ENCODE measurements around the gene PDP2. TPM values are rescaled to one million over a fixed set of nuclear protein-coding genes. Genes with fewer than 3 reads are reported as not detected.

Gene PDP2
- total and polyA plus RNA-seq, 2 donors (not counting 3 experiments of a cell fraction or from before 2014, with no cell fraction given), result 4.4 to 9.3 TPM

DNA sequence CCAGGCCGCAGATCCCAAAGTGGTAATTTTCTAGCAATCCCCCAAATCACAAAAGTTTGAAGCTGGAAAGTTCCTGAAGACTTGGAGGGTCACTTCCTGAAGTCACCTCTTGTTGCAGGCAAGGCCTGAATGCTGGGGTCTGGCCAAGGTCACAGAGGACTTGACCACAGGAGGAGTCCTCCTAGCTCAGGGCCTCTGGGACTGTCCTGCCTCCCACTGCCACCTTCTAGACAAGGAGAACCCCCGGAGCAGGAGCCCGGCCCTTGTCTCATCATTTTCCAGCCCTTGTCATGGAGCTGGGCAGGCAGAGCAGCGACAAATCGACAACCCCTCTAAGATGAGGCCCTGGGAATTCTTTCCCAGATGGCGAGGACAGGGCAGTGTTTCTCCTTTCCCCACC lies 38.0 kb downstream of the PDP2 start:
- no peaks in the 10 kb centered on the region for H3K9me3 ChIP-seq (replicated peaks; ENCODE audit: control insufficient read depth, insufficient read depth, low read length)
- no peak for FAIRE-seq
- ChIA-PET POLR2A (no interaction called here), CTCF (interaction anchor here (1.0 to 5.2 kb wide), 6 partner anchors 8 to 237 kb away, joined by 3 to 25 read pairs (median 4); no protein-coding TSS in a partner anchor)
- TF ChIP-seq GATA2 (IDR thresholded peaks at IDR 0.05; ENCODE audit: insufficient read depth, insufficient read length, low read depth, low read length) (no peak), JUN (IDR thresholded peaks at IDR 0.05; ENCODE audit: borderline replicate concordance, insufficient read depth, insufficient read length, low read depth) (no peak), FOS (IDR thresholded peaks at IDR 0.05; ENCODE audit: borderline replicate concordance, insufficient read depth, low read length) (no peak), POLR2AphosphoS5 (IDR thresholded peaks at IDR 0.05; ENCODE audit: insufficient read depth, low read depth, low read length) (no peak), POLR2A (IDR thresholded peaks at IDR 0.05; ENCODE audit: low read depth, low read length) (no peak), EZH2 (IDR thresholded peaks at IDR 0.05; ENCODE audit: borderline replicate concordance, low read depth, low read length, severe bottlenecking) (no peak), MYC (IDR thresholded peaks at IDR 0.05; ENCODE audit: low read depth, low read length) (no peak)
- TF ChIP-seq, protein P1, sequence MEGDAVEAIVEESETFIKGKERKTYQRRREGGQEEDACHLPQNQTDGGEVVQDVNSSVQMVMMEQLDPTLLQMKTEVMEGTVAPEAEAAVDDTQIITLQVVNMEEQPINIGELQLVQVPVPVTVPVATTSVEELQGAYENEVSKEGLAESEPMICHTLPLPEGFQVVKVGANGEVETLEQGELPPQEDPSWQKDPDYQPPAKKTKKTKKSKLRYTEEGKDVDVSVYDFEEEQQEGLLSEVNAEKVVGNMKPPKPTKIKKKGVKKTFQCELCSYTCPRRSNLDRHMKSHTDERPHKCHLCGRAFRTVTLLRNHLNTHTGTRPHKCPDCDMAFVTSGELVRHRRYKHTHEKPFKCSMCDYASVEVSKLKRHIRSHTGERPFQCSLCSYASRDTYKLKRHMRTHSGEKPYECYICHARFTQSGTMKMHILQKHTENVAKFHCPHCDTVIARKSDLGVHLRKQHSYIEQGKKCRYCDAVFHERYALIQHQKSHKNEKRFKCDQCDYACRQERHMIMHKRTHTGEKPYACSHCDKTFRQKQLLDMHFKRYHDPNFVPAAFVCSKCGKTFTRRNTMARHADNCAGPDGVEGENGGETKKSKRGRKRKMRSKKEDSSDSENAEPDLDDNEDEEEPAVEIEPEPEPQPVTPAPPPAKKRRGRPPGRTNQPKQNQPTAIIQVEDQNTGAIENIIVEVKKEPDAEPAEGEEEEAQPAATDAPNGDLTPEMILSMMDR (IDR thresholded peaks at IDR 0.05; ENCODE audit: extremely low read depth in 1 of 2, insufficient read depth in 1 of 2, low read depth in 1 of 2, low read length in 2 of 2), result no peak
- TF ChIP-seq, protein P2, sequence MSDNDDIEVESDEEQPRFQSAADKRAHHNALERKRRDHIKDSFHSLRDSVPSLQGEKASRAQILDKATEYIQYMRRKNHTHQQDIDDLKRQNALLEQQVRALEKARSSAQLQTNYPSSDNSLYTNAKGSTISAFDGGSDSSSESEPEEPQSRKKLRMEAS (IDR thresholded peaks at IDR 0.05; ENCODE audit: insufficient read depth, insufficient read length), result no peak
- BruUV-seq (replicated peaks), result no TSS peak
- intact Hi-C loops (cut with micrococcal nuclease), result no loop called here
- H3K36me3 ChIP-seq (ENCODE audit: control insufficient read depth in 2 of 2, extremely low read depth in 1 of 2, insufficient read depth in 2 of 2, low read length in 2 of 2), result no peaks in the 10 kb centered on the region
- H3K4me3 ChIP-seq (replicated peaks in 1 of 3; ENCODE audit: insufficient read depth in 1 of 3, low read depth in 1 of 3, low read length in 3 of 3), result no peak overlapping the region
- H3K9me1 ChIP-seq (replicated peaks; ENCODE audit: control insufficient read depth, extremely low read depth, insufficient read depth, low read length), result no peaks in the 10 kb centered on the region
- no peak overlapping the region for H3K9ac ChIP-seq (replicated peaks; ENCODE audit: extremely low read depth, insufficient read depth, low read length)
- no peak for DNase-seq (ENCODE audit: low read depth, low spot score)
- H3K79me2 ChIP-seq (ENCODE audit: control insufficient read depth, insufficient read depth, low read length), result no peaks in the 10 kb centered on the region
- H2AFZ ChIP-seq (ENCODE audit: low read depth, low read length), result no peak overlapping the region
- H4K20me1 ChIP-seq (replicated peaks; ENCODE audit: control insufficient read depth, extremely low read depth, insufficient read depth, low read length), result no peaks in the 10 kb centered on the region
- H3K27ac ChIP-seq (ENCODE audit: insufficient read depth, low read depth, low read length), result no peak overlapping the region
- dilution Hi-C loops (cut with MboI; ENCODE audit: extremely low pct_ligation_motif_present, low sequenced_read_pairs), result no loop called here
- no peaks in the 10 kb centered on the region for H3K4me1 ChIP-seq (ENCODE audit: control insufficient read depth, extremely low read depth, insufficient read depth, low read length)
- H3K4me2 ChIP-seq (ENCODE audit: insufficient read depth, low read length), result no peak overlapping the region
- peaks cover 16 to 22% of the 10 kb centered on the region in 2 experiments for H3K27me3 ChIP-seq (ENCODE audit: control insufficient read depth in 2 of 2, insufficient read depth in 2 of 2, low read length in 2 of 2)
